Renal pelvis (tissue), 4 donors: ENCODE results near the gene THRSP. TPM values are rescaled to one million over a fixed set of nuclear protein-coding genes. Genes with fewer than 3 reads are reported as not detected.
A peak's percentile ranks its signal among the peaks of the same experiment; 100 is the strongest.
"Not testable (repeated sequence)": the region's sequence is repeated elsewhere in the genome, so short reads cannot be mapped to it uniquely, and the experiment has no call there.

Experiments
- DNase-seq: peaks from one replicate; pipeline ENCODE4 v3.0.0-alpha.2; 2013
- polyA plus RNA-seq, 3 donors: library from polyadenylated mRNA; unstranded; fragments of 120-200 nt; gene quantifications; one replicate each; pipeline ENCODE4 v1.2.1, GENCODE V29; 2013; ENCODE audit not compliant: insufficient read length in 3 of 3

Gene THRSP
- polyA plus RNA-seq, 3 donors: 0.14 to 0.33 (median 0.21) TPM

DNA sequence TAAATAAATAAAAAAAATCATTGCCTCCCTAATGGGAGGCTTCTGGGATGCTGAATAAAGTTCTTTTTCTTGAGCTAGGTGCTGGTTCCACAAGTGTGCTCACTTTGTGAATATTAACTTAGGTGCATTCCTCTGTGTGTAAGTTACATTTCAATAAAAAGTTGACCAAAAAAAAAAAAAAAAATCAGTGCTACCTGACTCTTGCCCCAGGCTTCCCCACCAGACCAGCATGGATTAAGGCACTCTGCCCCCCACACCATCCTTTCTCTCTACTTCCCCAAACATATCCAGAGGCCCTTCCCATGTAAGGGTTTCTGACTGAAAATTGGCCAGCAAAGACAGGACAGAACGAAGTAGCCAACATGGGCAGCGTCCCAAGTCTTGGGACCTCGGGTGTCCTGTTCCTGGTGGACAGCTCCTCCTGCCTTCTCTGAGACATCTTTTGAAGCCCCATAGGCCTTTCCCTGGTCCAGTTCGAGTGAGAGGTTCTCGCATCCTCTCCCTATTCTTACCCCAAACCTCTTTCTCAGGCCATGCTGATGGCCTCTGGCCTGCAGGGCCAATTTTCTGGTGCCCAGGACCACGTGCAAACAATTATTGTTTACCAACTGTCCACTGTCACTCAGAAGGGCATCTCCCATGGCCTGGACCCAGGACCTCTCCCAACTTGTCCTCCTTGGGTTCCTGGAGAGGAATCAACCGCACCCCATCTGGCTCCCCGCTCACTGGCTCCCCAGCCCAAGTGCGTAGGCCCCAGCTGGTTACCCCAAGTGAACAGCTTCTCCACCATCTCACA, 25.6 kb upstream of the THRSP start:
- DNase-seq: no peak

DNA sequence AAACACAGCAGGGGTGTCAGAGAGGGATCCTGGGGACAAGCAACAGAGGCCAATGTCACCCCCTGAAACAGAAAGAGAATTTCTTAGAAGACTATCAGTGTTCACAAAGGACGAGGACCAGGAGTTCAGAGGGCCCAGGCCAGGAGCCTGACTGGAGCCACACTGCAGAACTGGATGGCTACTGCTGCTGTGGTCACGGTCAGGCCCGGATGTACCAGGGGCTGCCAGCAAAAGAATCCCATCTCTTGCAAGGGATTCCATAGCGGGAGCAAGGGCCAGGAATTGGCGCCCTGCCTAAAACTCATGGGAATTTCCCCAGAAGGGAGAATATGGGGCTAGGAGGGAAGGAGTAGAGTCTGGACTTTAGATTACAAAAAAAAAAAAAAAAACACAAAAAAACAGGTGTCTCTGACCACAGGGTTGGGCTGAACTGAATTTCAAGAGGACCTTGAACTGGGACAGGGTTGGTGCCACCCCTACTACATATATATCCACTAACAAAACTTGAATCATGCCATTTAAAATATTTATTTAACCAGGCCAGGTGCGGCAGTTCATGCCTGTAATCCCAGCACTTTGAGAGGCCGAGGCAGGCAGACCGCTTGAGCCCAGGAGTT, 24.9 kb upstream of the THRSP start:
- no peak for DNase-seq

DNA sequence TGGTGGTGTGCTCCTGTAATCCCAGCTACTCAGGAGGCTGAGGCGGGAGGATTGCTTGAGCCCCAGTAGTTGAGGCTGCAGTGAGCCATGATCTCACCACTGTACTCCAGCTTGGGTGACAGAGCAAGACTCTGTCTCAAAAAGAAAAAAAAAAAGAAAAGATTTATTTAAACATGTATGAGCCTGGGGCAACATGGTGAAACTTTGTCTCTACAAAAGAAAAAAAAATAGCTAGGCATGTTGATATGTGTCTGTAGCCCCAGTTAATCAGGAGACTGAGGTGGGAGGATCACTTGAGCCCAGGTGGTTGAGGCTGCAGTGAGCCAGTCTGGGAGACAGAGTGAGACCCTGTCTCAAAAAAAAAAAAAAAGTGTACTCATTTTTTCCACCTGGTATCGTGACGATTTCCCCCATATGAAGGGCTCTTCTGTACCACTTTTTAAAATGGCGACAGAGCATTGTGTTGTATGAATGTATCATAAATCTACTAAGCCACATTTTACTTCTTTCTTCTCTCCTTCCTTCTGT, 24.2 kb upstream of the THRSP start:
- DNase-seq: no peak

DNA sequence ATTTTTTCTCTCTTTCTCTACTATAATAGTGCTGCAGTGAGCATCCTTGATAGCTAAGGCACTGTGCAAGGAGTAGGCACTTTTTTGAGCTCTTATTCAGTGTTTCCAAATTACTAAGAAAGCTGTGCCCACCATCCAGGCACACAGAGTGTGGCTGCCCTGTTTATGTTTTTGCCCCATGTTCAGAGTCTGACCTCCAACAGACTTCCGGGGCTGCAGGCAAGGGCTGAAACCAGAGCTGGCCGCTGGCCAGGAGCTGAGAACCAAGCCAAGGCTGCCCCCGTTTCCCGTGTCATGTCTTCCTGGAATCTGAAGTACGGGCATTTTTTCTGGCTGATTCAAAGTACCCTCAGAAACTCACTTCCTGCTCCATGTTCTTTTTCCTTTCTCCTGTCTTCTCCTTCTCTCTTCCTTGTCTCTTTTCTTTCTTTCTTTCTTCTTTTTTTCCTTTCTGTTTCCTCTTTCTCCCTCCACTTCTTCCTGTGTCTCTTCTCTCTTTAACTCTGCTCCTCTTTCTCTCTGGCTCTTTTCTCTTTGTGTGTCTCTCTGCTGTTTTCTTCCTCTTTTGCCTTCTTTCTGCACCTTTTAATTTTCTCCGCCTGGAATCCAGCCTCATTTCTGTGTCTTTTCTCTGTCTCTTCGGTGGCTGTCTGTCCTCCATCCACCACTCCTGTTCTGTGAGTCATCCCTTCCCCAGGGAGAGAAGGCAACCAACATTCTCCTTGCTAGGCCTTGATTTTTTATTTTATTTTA, 23.6 kb upstream of the THRSP start:
- DNase-seq: peak; percentile 57

DNA sequence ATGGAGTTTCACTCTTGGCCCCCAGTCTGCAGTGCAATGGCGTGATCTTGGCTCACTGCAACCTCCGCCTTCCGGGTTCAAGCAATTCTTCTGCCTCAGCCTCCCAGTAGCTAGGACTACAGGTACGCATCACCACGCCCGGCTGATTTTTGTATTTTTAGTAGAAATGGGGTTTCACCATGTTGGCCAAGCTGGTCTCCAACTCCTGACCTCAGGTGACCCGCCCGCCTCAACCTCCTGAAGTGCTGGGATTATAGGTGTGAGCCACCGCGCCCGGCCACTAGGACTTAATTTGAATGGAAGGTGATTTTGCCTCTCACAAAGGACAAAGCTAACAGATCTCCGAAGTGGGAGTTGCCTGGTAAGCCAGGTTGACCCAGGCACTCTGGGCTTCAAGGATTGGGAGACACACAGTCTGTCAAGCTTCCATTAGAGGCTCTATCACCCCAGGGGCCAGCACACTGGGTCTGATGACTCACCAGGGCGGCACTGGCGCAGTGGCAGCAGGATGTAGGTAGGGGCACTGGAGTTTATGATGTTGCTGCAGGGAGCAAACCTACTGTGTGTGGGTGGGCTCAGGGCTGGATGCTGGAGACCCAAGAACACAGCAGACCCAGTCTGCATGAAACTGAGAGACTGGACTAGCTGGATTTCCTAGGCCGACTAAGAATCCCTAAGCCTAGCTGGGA, 22.8 kb upstream of the THRSP start:
- no peak for DNase-seq

DNA sequence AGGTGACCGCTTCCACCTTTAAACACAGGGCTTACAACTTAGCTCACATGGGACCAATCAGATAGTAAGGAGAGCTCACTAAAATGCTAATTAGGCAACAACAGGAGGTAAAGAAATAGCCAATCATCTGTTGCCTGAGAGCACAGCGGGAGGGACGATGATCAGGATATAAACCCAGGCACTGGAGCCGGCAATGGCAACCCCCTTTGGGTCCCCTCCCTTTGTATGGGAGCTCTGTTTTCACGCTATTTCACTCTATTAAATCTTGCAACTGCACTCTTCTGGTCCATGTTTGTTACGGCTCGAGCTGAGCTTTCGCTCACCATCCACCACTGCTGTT, 22.3 kb upstream of the THRSP start:
- DNase-seq: not testable (repeated sequence)

DNA sequence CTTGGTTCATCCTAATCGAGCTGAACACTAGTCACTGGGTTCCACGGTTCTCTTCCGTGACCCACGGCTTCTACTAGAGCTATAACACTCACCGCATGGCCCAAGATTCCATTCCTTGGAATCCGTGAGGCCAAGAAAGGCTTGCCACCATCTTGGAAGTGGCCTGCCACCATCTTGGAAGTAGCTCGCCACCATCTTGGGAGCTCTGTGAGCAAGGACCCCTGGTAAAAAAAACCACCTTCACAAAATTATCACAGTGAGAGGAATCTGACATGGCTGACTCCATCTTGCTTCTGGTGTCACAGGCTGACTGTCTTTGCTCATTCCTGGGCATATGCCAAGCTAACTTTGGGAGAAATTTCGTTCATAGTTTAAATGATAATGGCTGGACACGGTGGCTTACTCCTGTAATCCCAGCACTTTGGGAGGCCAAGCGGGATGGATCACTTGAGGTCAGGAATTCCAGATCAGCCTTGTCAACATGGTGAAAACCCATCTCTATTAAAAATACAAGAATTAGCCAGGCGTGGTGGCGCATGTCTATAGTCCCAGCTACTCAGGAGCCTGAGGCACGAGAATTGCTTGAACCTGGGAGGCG, 21.7 kb upstream of the THRSP start:
- no peak for DNase-seq

DNA sequence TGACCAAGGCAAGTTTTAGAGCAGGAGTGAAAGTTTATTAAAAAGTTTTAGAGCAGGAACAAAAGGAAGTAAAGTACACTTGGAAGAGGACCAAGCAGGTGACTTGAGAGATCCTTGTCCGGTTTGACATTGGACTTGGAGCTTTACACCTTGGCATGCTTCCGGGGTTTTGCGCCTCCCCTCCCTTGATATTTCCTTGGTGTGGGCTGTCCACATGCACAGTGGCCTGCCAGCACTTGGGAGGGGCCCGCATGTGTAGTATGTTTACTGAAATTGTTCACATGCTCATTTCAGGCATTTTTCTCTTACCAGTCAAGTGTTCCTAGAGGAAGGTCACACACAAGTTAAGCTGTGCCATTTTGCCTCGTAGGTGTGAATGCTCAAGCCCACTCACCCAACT, 19.0 kb upstream of the THRSP start:
- DNase-seq: no peak

DNA sequence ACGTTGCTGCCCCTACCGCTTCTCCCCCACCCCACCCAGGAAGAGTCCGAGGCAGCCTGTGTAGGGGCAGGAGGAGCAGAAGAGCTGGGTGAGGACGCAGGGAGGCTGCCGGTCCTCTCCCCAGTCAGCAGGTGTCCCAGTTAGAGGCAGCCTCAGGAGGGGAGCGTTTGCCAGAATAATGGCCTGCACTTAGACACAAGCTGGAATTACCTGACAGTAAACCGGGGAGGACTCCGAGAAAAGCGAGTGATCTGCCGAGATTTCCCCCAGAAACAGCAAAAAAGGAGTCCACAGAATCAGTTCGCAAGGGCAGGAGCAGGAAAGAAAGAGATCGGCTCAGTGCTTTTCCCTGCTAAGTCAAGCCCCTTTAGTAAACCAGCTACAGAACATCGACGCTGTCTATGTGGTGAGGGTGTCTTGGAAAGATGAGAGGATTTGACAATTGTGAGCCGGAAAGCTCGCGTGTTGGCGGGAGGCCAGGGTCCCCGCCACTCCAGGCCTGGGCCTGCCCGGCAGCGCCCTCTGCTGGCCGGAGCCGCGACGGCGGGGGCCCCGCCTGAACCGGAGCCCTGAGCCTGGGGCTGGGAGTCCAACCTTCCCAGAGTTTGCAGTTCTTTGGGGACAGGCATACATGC, 17.7 kb upstream of the THRSP start:
- peak; percentile 77 for DNase-seq

DNA sequence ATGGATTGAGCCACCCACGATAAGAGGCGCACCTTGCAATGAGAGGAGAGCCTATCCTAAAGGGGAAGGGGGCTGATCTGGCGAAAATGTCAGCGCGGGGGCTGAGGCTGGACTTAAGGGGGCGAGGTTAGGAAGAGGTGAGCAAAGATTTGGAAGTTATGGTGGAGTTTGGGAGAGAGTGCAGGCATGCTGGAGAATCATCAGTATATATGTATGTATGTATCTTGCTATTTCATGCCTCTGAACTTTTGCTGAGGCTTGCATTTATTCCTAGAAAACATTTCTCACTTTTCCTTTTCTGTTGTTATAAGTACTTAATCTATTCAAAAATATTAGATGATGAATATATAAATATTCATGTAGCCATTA, 17.2 kb upstream of the THRSP start:
- DNase-seq: no peak

DNA sequence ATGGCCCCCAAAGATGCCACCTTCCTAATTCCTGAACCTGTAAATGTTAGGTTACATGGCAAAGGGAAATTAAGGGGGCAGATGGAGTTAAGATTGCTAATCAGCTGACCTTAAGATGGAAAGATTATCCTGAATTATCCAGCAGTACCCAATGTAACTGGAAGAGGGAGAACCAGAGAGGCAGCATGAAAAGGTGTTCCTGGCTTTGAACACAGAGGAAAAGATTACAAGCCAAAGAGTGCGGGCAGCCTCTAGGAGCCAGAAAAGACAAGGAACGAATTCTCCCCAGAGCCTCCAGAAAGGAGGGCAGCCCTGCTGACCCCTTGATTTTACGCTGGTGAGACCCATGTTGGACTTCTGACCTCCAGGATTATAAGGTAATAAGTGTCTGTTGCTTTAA, 15.1 kb upstream of the THRSP start:
- DNase-seq: no peak

DNA sequence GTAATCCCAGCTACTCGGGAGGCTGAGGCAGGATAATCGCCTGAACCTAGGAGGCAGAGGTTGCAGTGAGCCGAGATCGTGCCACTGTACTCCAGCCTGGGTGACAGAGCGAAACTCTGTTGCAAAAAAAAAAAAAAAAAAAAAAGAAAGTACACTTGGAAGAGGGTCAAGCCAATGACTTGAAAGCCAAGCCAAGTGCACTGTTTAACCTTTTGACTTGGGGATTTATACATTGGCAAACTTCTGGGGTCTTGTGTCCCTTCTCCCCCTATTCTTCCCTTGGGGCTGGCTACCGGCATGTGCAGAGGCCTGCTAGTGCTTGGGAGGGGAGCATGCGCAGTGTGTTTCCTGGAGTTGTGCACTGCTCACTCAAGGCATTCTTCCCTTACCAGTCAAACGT, 14.3 kb upstream of the THRSP start:
- no peak for DNase-seq

DNA sequence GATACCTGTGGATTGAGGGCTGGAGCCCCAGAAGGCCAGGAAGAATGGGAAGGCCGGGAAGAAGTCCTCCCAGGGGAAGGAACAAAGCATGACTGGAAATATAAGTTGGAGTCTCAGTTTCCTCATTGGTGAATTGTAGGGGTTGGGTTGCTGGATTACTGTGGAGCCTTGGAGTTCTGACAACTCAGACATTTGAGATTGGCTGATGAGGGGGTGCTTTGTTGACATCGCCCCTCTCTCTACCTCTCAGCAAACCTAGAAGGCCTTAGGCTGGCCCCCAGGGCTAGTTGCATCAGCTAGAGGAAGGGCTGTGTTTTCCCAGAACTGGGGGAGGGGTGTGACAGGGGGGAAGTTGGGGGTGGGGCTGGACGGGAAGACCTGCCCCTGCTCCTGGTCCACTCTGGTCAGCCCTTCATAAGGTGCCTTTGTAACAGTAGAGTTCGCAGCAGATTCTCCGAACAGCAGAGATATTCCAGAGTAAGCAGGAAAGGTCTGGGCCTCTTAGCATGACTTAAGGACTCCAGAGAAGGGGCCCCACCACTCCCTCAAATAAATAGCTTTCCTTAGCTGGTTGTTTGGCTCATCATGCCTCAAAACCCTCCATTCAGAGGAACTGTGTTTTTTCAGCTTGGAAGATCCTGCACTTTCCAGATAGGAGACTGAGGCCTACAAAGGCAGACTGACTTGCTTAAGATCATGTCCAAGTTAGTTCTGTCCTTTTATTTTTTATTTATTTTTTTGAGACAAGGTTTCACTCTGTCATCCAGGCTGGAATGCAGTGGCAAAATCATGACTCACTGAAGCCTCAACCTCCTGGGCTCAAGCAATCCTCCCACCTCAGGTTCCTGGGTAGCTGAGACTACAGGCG, 12.5 kb upstream of the THRSP start:
- no peak for DNase-seq

DNA sequence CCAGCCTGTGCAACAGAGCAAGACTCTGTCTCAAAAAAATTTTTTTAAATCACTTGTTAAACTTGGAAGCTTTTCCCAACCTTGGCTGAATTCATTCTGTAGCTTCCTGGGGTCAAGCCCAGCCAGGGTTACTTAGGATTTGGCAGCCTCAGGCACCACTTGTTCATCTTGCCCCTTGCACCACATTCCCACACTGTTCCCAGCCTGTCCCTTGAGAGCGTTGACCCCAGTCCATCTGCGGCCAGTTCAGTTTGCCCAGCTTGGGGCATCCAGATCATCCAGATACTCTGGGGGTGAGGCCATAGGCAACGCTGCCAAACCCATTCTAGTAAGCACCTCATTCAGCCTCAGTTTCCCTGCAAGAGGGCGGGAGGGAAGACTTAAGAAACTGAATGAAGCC, 8.7 kb upstream of the THRSP start:
- DNase-seq: no peak

DNA sequence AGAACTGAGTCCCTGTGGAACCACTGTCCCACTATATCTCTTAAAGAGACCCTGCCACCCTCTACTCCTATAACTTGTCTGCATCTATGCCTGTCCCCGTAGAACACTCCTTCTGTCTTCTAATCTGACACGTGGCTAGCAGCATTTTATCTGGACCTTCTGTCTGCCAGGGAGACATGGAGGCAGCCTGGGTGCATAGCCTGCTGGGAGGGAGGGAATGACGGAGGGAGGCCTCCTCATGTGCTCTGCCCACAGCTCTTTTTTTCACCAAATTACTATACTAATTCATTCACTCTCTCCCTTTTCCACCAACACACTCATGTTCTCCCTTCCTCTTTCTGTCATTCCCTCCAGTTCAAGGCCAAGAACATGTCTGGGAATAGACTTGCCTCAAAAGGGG, 7.6 kb upstream of the THRSP start:
- DNase-seq: no peak

DNA sequence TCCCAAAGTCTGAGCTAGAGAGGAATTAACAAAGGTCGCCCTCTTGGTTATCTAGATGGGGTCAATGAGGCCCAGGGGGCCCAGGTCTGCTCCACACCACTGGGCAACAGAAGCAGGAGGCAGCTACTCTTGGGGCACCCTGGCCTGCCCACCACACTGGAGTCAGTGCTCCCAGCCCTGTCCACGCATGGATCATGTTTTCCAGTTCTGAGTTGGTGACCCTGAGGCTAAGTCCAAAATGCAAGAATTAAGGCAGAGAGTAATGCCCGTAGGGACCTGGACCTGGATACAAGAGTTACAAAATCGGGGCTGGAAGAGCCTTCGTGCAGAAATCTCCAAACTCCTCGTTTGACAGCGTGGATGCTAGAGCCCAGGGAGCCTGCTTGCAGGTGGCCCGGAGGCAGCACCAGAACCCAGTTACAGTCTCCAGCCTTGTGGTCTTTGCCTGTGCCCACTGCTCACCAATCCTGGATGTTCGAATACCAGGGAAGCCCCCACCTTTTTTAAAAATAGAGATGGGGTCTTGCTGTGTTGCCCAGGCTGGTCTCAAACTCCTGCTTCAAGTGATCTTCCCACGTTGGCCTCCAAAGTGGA, 6.1 kb upstream of the THRSP start:
- no peak for DNase-seq

DNA sequence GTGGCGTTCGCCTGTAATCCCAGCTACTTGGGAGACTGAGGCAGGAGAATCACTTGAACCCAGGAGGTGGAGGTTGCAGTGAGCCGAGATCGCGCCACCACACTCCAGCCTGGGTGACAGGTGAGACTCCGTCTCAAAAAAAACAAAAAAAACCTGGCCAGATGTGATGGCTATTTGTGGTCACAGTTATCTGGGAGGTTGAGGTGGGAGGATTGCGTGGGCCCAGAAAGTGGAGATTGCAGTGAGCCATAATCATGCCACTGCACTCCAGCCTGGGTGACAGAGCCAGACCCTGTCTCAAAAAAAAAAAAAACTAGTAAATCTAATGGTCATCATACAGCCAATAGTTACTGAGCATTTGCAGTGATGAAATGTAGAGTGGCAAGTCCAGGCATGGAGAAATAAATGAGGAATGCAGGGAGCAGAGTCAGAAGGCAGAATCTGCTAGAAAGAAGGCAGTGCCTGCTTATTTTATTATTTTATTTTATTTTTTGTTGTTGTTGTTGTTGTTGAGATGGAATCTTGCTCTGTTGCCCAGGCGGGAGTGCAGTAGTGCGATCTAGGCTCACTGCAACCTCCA, 3.8 kb upstream of the THRSP start:
- not testable (repeated sequence) for DNase-seq

DNA sequence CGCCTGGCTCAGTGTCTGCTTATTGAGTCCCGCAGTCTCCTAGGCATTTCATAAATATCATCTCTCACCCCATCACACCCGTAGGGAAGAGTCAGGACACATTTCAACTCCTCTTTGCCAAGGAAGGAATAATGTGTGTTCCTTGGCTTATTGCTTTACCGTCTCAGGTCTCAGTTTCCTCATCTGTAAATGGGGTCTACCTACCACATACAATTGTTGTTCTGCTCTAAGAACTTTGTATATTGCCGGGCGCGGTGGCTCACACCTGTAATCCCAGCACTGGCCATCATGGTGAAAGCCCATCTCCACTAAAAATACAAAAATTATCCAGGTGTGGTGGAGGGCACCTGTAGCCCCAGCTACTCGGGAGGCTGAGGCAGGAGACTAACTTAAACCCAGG, 3.1 kb upstream of the THRSP start:
- no peak for DNase-seq

DNA sequence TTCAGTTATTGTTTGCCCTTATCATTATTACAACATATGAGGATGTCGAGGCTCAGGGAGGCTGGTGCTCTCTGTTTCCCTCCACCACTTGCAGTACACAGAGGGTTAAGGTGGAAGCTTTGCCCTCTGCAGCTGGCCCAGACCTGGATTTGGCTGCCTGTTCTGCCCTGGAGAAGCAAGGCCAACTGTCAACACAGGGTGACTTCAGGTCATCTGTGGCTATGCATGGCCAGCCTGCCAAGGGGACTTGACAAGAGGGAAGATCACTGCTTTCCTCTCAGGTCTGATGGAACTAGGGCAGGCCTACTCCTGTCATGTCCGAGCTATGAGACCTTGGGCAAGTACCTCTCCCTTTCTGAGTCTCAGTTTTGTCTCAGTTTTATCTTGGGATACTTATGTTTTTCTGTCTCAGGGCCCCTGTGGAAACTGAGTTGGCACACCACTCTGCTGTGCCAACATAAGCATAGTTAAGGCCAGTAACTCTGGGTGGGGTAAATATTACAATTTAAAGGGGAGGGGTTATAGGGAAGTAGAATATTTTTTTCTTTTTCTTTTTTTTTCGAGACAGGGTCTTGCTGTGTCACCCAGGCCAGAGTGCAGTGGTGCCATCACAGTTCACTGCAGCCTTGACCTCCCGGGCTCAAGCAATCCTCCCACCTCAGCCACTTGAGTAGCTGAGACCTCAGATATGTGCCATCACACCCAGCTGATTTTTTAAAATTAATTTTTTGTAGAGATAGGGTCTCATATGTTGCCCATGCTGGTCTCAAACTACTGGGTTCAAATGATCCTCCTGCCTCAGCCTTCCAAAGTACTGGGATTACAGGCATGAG, 2.4 kb upstream of the THRSP start:
- DNase-seq: no peak
